Liver (tissue), 3 donors: Measurements from ENCODE around the gene MED16.

Experiments used
- ATF3 ChIP-seq: IDR thresholded peaks from 2 replicates; pipeline ENCODE4 v1.6.1; 2016; ENCODE audit warnings: antibody characterized with exemption
- EGR1 ChIP-seq, 2 donors: IDR thresholded peaks; 2 replicates each; pipeline ENCODE4 v1.6.1; 2016 to 2018; ENCODE audit warnings: antibody characterized with exemption in 2 of 2, low read depth in 2 of 2
- FOXA2 ChIP-seq: IDR thresholded peaks from 2 replicates; pipeline ENCODE4 v1.6.1; 2016; ENCODE audit warnings: antibody characterized with exemption
- GABPA ChIP-seq, 2 donors: IDR thresholded peaks in 1 of 2; conservative IDR thresholded peaks in 1 of 2; 2 replicates each; pipeline ENCODE4 v1.6.1; 2016; ENCODE audit warnings: antibody characterized with exemption in 2 of 2, mild to moderate bottlenecking in 1 of 2, moderate library complexity in 1 of 2
- MAX ChIP-seq: IDR thresholded peaks from 2 replicates; pipeline ENCODE4 v1.6.1; 2016; ENCODE audit warnings: antibody characterized with exemption
- NR2F2 ChIP-seq: IDR thresholded peaks from 2 replicates; pipeline ENCODE4 v1.6.1; 2016; ENCODE audit warnings: antibody characterized with exemption
- RAD21 ChIP-seq, 2 donors: IDR thresholded peaks; 2 replicates each; pipeline ENCODE4 v1.6.1; 2016; ENCODE audit warnings: antibody characterized with exemption in 2 of 2, mild to moderate bottlenecking in 2 of 2
- REST ChIP-seq: IDR thresholded peaks from 2 replicates; pipeline ENCODE4 v1.6.1; 2016; ENCODE audit warnings: antibody characterized with exemption, mild to moderate bottlenecking
- RXRA ChIP-seq, 2 donors: IDR thresholded peaks; 2 replicates each; pipeline ENCODE4 v1.6.1; 2017 to 2018; ENCODE audit warnings: antibody characterized with exemption in 2 of 2, mild to moderate bottlenecking in 1 of 2
- SP1 ChIP-seq: IDR thresholded peaks from 2 replicates; pipeline ENCODE4 v1.6.1; 2018; ENCODE audit warnings: antibody characterized with exemption, mild to moderate bottlenecking
- YY1 ChIP-seq: IDR thresholded peaks from 2 replicates; pipeline ENCODE4 v1.6.1; 2016; ENCODE audit warnings: antibody characterized with exemption, mild to moderate bottlenecking
- TF ChIP-seq, protein P1 (sequence below): fragments of 150-350 bp; IDR thresholded peaks from 2 replicates; pipeline ENCODE4 v1.5.1; 2017; ENCODE audit warnings: improper control_type of control experiment, low read depth, low read length; ENCODE audit not compliant: missing input control
- donor health status: healthy.
- donor health status: healthy.

DNA sequence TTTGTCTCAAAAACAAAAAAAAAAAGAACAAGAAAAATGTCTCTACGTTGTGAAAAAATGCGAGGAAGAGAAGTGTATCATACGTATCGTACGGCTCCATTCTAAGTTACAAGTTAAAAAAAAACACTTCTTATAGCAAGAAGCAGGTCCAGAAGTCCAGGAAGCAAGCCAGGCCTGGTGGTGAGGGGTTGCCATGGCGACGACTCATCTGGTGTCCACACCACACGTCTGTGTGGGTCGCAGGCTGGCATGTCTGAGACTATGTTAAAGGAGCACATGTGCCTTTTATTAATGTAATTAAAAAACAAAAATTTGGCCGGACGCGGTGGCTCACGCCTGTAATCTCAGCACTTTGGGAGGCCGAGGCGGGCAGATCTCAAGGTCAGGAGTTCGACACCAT is 5.9 kb downstream of the MED16 start:
- TF ChIP-seq SP1: no peak
- TF ChIP-seq ATF3: no peak
- TF ChIP-seq NR2F2: no peak
- TF ChIP-seq, protein P1, sequence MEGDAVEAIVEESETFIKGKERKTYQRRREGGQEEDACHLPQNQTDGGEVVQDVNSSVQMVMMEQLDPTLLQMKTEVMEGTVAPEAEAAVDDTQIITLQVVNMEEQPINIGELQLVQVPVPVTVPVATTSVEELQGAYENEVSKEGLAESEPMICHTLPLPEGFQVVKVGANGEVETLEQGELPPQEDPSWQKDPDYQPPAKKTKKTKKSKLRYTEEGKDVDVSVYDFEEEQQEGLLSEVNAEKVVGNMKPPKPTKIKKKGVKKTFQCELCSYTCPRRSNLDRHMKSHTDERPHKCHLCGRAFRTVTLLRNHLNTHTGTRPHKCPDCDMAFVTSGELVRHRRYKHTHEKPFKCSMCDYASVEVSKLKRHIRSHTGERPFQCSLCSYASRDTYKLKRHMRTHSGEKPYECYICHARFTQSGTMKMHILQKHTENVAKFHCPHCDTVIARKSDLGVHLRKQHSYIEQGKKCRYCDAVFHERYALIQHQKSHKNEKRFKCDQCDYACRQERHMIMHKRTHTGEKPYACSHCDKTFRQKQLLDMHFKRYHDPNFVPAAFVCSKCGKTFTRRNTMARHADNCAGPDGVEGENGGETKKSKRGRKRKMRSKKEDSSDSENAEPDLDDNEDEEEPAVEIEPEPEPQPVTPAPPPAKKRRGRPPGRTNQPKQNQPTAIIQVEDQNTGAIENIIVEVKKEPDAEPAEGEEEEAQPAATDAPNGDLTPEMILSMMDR: no peak
- no peak for TF ChIP-seq YY1
- no peak for TF ChIP-seq EGR1 (IDR thresholded peaks at IDR 0.05; ENCODE audit: low read depth in 2 of 2)
- no peak for TF ChIP-seq REST
- no peak for TF ChIP-seq RXRA (IDR thresholded peaks at IDR 0.05)
- no peak for TF ChIP-seq MAX
- no peak for TF ChIP-seq GABPA (IDR thresholded peaks at IDR 0.05 in 1 of 2, conservative IDR thresholded peaks at IDR 0.05 in 1 of 2)
- no peak for TF ChIP-seq RAD21 (IDR thresholded peaks at IDR 0.05)
- no peak for TF ChIP-seq FOXA2
